KOPT-K1 (cell line): Measurements from ENCODE around the gene ANTXR2.
"Not testable (repeated sequence)": the region's sequence is repeated elsewhere in the genome, so short reads cannot be mapped to it uniquely, and the experiment has no call there.

Source experiments
- H3K27ac ChIP-seq: fragments of 200-600 bp; sonication (generic); 2 replicates; pipeline ENCODE4 v1.5.1; 2016; ENCODE audit warnings: antibody characterized with exemption, mild to moderate bottlenecking, low read depth, low read length; ENCODE audit not compliant: poor library complexity, severe bottlenecking
- H3K36me3 ChIP-seq: fragments of 200-600 bp; sonication (generic); 2 replicates; pipeline ENCODE4 v1.5.1; 2017; ENCODE audit warnings: antibody characterized with exemption, mild to moderate bottlenecking, low read length, moderate library complexity; ENCODE audit not compliant: insufficient read depth
- H3K9me3 ChIP-seq: fragments of 200-600 bp; sonication (generic); 2 replicates; pipeline ENCODE4 v1.5.1; 2017; ENCODE audit warnings: antibody characterized with exemption, low read length, mild to moderate bottlenecking; ENCODE audit not compliant: insufficient read depth, poor library complexity, severe bottlenecking

ANTXR2 gene

DNA sequence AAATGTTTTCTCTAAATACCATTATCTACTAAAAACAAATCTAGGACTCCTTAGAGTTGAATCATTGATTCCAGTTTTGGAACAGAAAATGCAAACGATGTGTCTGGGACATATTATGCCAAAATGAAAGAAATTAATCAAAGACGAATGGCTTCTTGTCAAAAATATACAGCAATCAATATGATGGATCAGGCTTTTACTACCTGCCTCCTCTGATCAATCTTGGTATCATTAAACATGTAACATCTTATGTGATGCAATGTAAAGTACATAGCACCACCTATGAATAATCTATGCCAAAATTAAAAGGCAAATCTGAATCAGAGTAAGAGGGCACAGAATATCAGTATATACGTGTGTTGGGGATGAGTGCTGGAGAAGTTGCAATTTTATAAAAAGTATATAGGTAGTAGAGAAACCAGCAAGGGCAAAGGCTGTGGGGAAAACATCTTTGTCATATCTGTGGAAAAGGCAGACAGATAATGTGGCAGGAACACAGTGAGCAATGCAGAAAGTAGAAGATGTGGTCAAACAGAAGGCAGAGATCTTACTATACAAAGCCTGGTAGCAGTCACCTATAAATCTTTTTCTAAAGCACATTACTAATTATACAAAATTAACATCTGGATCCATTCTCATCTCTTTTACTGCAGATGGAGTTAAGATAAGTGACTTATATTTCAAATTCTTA lies 152.7 kb downstream of the ANTXR2 start:
- no peaks in the 10 kb centered on the region for H3K9me3 ChIP-seq
- no peak overlapping the region for H3K27ac ChIP-seq
- no peaks in the 10 kb centered on the region for H3K36me3 ChIP-seq

DNA sequence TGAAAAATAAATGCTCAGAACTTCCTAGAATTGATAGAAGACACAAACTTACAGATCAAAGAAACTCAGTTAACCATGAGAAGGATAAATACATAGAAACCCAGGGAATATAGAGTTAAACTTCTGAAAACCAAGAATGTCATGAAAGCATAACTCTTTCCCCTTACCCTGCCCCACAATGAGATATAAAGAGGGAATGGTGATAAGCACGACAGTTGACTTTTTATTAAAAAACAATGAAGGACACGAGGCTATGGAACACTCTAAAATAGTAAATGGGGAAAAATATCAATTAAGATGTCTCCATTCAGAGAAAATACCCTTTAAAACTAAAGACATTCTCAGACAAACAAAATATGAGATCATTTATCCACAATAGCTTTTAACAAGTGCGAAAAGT lies 154.7 kb downstream of the ANTXR2 start:
- Histone ChIP-seq H3K27ac (no peak overlapping the region), H3K36me3 (no peaks in the 10 kb centered on the region), H3K9me3 (no peaks in the 10 kb centered on the region)

DNA sequence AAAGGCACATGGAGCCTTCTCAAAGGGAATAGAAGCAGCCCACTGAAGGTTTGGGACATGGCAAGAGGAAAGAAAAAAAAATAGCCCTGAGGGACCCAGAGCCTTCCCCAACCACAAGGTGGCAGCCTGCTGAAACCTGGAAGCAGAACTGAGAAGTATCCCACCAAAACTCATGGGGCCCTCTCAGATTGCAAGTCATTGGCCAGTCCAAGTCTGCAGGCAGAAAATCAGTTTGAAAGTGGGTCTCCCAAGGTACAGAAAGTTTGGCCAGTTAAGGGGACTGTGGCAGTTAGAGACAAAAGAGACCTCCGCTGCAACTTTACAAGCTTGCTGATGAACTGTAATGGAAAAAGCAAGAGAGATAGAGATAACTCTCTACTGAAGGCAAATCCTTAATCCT lies 155.8 kb downstream of the ANTXR2 start:
- H3K36me3 ChIP-seq = no peaks in the 10 kb centered on the region
- no peaks in the 10 kb centered on the region for H3K9me3 ChIP-seq
- H3K27ac ChIP-seq = no peak overlapping the region

- no peak overlapping the region for H3K27ac ChIP-seq
- H3K36me3 ChIP-seq = no peaks in the 10 kb centered on the region
- H3K9me3 ChIP-seq = no peaks in the 10 kb centered on the region
These were observed 157.8 kb downstream of the ANTXR2 start for GRCh38 chr4:79915246-79915645.

DNA sequence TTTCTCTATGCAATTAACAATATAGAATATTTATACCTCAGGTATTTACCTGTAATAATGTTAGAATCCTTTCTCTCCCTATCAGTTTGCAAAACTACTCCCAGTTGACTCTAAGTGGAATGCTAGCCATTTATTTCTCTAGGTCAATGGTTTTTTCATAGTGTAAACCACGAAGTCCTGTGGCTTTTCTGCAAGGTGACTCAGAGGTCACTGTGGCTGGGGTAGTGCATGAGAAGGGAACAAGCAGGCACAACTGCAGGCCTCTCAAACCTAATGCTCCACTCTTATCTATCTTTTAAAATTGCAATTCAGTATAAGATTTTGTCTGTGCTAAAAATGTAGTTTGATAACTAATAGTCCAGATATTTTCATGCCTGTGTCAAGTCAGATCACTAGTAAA lies 159.4 kb downstream of the ANTXR2 start:
- H3K9me3 ChIP-seq = no peaks in the 10 kb centered on the region
- H3K36me3 ChIP-seq = no peaks in the 10 kb centered on the region
- no peak overlapping the region for H3K27ac ChIP-seq

DNA sequence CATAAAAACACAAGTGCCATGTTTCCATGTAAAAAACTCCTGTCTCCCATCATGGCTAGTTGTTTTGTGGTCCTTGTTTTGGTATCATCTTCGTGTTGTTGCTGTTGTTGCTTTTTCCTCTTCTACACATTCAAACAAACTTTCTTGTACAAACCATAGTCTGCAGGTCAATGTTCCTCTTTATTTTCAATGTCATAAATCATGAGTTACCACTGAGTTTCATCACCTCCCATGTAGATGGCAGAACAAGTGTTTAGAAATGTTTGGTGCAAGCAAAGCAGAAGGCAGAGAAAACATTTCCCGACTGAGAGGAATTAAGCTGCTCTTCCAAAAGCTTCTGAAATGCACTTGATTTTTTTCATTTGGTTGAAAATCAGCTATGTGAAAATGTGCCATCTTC lies 166.0 kb downstream of the ANTXR2 start:
- no peaks in the 10 kb centered on the region for H3K36me3 ChIP-seq
- H3K9me3 ChIP-seq = no peaks in the 10 kb centered on the region
- H3K27ac ChIP-seq = no peak overlapping the region

DNA sequence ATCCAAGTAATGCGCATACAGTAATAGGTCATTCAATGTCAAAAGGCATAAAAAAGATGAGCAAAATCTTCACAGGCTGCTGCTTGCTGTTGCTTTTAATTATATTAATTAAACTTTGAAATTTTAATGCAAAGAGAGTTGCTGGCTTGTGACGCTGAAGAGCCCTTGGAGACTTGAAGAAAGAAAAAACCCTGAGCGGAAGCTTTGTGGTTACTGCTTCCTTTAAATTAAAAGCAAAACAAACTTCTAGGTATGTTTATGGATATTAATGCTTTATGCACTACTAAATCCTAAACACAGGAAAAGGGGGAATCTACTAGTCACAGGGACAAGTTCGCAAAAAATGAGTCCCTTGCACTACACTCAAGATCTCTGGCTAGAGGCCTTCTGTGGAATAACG lies 166.7 kb downstream of the ANTXR2 start:
- Histone ChIP-seq H3K9me3 (no peaks in the 10 kb centered on the region), H3K36me3 (no peaks in the 10 kb centered on the region), H3K27ac (no peak overlapping the region)

DNA sequence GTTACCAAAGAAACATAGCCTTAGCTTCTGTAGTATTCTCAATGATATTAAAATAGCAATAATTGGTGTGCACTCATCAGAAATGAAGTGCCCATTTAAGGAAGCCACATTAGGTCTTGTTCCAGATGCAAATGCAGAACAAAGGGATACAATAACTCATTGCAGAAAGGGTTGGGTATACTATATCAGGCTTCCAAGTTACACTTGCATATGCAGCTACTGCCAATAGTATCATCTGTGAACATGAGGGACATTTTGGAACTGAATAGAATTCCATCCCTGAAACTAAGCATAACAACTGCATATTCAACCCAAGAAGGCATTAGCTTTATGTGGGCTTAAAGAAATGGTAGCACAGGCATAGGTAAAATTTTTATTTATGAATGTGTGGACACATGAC lies 167.8 kb downstream of the ANTXR2 start:
- H3K36me3 ChIP-seq = no peaks in the 10 kb centered on the region
- H3K9me3 ChIP-seq = no peaks in the 10 kb centered on the region
- no peak overlapping the region for H3K27ac ChIP-seq

- H3K9me3 ChIP-seq = no peaks in the 10 kb centered on the region
- H3K36me3 ChIP-seq = no peaks in the 10 kb centered on the region
- H3K27ac ChIP-seq = no peak overlapping the region
These were observed 168.7 kb downstream of the ANTXR2 start for GRCh38 chr4:79904331-79904730.

DNA sequence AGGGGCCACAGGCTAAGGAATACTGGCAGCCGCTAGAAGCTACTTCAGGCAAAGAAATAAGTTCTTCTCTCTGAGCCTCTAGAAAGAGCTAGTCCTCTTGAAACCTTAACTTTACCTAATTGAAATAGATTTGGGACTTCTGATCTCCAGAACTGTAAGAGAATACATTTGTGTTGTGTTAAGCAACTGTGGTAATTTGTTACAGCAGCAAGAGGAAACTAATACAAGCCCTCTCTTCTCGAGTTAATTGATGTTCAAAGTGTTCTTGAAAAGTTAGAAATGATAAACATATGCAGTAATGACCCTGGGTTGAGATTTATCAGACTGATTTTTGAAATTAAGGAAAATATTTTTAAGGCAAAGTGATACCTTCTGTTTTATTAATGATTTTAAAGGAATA lies 172.8 kb downstream of the ANTXR2 start:
- Histone ChIP-seq H3K36me3 (no peaks in the 10 kb centered on the region), H3K27ac (no peak overlapping the region), H3K9me3 (no peaks in the 10 kb centered on the region)

- Histone ChIP-seq H3K27ac (no peak overlapping the region), H3K9me3 (no peaks in the 10 kb centered on the region), H3K36me3 (no peaks in the 10 kb centered on the region)
These were observed 173.5 kb downstream of the ANTXR2 start for GRCh38 chr4:79899481-79899880.

GRCh38 chr4:79898055-79898454 lies 175.0 kb downstream of the ANTXR2 start:
- Histone ChIP-seq H3K36me3 (no peaks in the 10 kb centered on the region), H3K9me3 (no peaks in the 10 kb centered on the region), H3K27ac (no peak overlapping the region)

GRCh38 chr4:79897174-79897573 lies 175.9 kb downstream of the ANTXR2 start:
- Histone ChIP-seq H3K9me3 (no peaks in the 10 kb centered on the region), H3K27ac (no peak overlapping the region), H3K36me3 (no peaks in the 10 kb centered on the region)

GRCh38 chr4:79893456-79893855 lies 179.6 kb downstream of the ANTXR2 start:
- no peaks in the 10 kb centered on the region for H3K9me3 ChIP-seq
- no peak overlapping the region for H3K27ac ChIP-seq
- no peaks in the 10 kb centered on the region for H3K36me3 ChIP-seq

DNA sequence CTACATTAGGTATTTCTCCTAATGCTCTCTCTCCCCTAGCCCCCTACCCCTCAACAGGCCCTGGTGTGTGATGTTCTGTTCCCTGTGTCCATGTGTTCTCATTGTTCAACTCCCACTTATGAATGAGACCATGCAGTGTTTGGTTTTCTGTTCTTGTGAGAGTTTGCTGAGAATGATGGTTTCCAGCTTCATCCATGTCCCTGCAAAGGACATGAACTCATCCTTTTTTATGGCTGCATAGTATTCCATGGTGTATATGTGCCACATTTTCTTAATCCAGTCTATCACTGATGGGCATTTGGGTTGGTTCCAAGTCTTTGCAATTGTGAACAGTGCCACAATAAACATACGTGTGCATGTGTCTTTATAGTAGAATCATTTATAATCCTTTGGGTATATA lies 184.0 kb downstream of the ANTXR2 start:
- not testable (repeated sequence) for H3K36me3 ChIP-seq, H3K27ac ChIP-seq, H3K9me3 ChIP-seq

DNA sequence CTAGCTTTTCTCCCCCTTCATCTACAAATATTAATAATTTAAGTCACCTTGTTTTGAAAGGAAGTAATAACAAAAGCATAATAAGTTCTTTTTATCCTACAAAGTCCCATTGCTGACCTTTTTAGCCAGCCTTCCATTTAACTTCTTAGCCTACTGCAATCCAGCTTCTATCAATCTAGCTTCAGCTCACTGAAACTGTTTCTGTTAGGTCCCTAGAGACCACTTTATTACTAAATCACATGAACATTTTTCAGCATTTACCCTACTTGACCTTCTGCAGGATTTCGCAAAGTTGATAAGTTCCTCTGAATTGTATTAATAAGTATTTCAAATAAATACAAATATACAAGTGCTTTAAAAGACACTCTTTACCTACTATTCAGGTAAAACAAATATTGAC lies 186.5 kb downstream of the ANTXR2 start:
- Histone ChIP-seq H3K36me3 (no peaks in the 10 kb centered on the region), H3K27ac (no peak overlapping the region), H3K9me3 (no peaks in the 10 kb centered on the region)
